Activated CD4-positive, alpha-beta T cell treated with anti-CD3 and anti-CD28 coated beads for 36 hours (primary cell): Measurements from ENCODE around the gene ARG1. TPM values are rescaled to one million over a fixed set of nuclear protein-coding genes. Genes with fewer than 3 reads are reported as not detected.

Experiments
- ATAC-seq: fragments of 200-7000 bp; cut with Tn5 transposase; one replicate; pipeline ENCODE4 v1.10.0; 2021; ENCODE audit warnings: mild to moderate bottlenecking, moderate library complexity
- CTCF ChIA-PET: fragments of 350-600 bp; sonication (Branson Sonifier 250); formaldehyde crosslinking; loops from one replicate; lab custom pipeline; 2021; ENCODE audit warnings: antibody characterized with exemption; lab: Charles Lee
- POLR2A ChIA-PET: fragments of 350-600 bp; sonication (Branson Sonifier 250); formaldehyde crosslinking; loops from one replicate; lab custom pipeline; 2021; ENCODE audit warnings: antibody characterized with exemption, inconsistent platforms; lab: Charles Lee
- DNase-seq: peaks from one replicate; pipeline ENCODE4 v3.0.0-alpha.2; 2020
- H3K27ac Mint-ChIP-seq: one replicate; pipeline ENCODE4 v1.8.0; 2021; ENCODE audit warnings: mixed read lengths
- H3K27me3 Mint-ChIP-seq: one replicate; pipeline ENCODE4 v1.8.0; 2021; ENCODE audit warnings: mixed read lengths
- H3K36me3 Mint-ChIP-seq: one replicate; pipeline ENCODE4 v1.8.0; 2021; ENCODE audit warnings: low read depth, mixed read lengths
- H3K4me1 Mint-ChIP-seq: one replicate; pipeline ENCODE4 v1.8.0; 2021; ENCODE audit warnings: mixed read lengths
- H3K4me3 Mint-ChIP-seq: one replicate; pipeline ENCODE4 v1.8.0; 2021; ENCODE audit warnings: mild to moderate bottlenecking, moderate library complexity, mixed read lengths
- H3K9me3 Mint-ChIP-seq: one replicate; pipeline ENCODE4 v1.8.0; 2021; ENCODE audit warnings: low read depth, mixed read lengths
- intact Hi-C, 2 experiments: fragments of 100-400 bp; cut with DNase I in 1 of 2; cut with micrococcal nuclease in 1 of 2; formaldehyde crosslinking; loops; one replicate each; pipeline versions ENCODE4 v1.14.2 to v1.15.1; 2022 to 2024; cut with DNase I, micrococcal nuclease
- total RNA-seq, 2 experiments: library from RNA; stranded (reverse); gene quantifications; one replicate each; pipeline ENCODE4 v1.2.3, GENCODE V29; 2021

Gene ARG1
- total RNA-seq, 2 experiments from 2014 or later = not detected

DNA sequence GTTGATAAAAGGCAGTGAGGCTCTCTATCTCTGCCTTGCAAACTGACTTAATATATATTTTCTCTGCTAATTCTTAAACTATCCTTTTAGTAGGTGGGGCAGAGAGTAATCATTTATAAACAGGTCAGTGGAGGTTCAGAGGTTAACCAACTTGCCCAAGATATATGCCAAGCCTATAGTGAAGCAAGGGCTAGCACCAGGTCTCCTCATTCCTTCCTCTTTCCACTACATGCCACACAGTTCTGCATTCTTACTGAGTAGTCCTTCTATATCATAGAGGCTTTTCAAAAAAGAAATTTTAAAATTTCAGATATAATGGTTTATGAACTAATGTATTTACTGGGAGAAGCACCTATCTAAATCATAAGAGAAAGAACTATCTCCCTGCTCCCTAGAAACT is 8.5 kb downstream of the ARG1 start:
- Mint-ChIP-seq H3K9me3 (no peaks in the 10 kb centered on the region), H3K27me3 (no peaks in the 10 kb centered on the region), H3K27ac (no peak overlapping the region), H3K4me3 (no peak overlapping the region), H3K36me3 (peaks cover 19% of the 10 kb centered on the region), H3K4me1 (no peaks in the 10 kb centered on the region)
- intact Hi-C loops = no loop called here
- ChIA-PET CTCF (interaction anchor here (0.6 kb wide), 1 partner anchor 595 kb away, joined by 4 read pairs; no protein-coding TSS in a partner anchor), POLR2A (no interaction called here)
- no peak for ATAC-seq
- no peak for DNase-seq

DNA sequence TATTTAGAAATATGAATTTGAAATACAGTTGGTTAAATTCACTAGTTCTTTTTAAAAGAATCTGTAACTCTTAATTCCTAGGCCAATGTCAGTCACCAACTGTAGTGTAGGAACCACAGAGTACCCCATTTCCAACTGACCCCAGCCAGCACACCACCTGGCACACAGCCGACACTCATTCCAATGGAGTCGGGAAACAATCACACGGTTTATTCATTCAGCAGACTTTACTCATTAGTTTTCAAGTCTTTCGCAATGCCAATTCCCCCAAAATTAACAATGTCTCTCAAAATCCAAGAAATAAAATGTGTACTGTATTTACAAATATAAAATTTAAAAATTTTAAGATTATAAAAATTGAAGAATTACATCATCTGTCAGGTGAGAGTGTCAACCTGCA is 13.5 kb downstream of the ARG1 start:
- ATAC-seq (no peak), DNase-seq (no peak)
- Mint-ChIP-seq H3K27ac (no peak overlapping the region), H3K36me3 (peaks cover 34% of the 10 kb centered on the region), H3K4me3 (no peak overlapping the region), H3K4me1 (peaks cover 2% of the 10 kb centered on the region), H3K9me3 (no peaks in the 10 kb centered on the region), H3K27me3 (no peaks in the 10 kb centered on the region)
- ChIA-PET POLR2A (interaction anchor here (0.7 kb wide), 1 partner anchor 663 kb away, joined by 3 read pairs; no protein-coding TSS in a partner anchor), CTCF (interaction anchor here (0.6 kb wide), 1 partner anchor 1234 kb away, joined by 3 read pairs; no protein-coding TSS in a partner anchor)
- intact Hi-C loops = no loop called here

DNA sequence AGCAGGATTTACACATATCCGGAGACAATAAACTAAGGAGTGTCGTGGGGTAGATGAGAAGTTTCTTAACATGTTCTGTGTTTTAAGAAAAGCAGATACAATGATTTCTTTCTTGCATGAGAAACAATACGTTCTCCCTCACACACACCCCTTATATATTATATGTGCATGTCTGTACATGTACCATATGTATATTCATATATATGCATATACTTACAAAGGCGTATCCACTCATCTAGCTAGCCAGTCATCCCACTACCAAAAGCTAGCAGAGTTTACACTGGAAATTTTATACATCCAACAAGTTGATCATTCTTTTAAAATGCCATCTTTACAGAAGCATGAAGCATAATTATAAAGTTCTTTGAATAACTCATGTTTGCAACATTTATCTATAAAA is 14.9 kb downstream of the ARG1 start:
- H3K27me3 Mint-ChIP-seq = no peaks in the 10 kb centered on the region
- no peak overlapping the region for H3K4me3 Mint-ChIP-seq
- no peak overlapping the region for H3K27ac Mint-ChIP-seq
- H3K36me3 Mint-ChIP-seq = peaks cover 35% of the 10 kb centered on the region
- ChIA-PET CTCF (no interaction called here), POLR2A (no interaction called here)
- intact Hi-C loops = no loop called here
- DNase-seq (no peak), ATAC-seq (no peak)
- H3K4me1 Mint-ChIP-seq = peaks cover 2% of the 10 kb centered on the region
- no peaks in the 10 kb centered on the region for H3K9me3 Mint-ChIP-seq

DNA sequence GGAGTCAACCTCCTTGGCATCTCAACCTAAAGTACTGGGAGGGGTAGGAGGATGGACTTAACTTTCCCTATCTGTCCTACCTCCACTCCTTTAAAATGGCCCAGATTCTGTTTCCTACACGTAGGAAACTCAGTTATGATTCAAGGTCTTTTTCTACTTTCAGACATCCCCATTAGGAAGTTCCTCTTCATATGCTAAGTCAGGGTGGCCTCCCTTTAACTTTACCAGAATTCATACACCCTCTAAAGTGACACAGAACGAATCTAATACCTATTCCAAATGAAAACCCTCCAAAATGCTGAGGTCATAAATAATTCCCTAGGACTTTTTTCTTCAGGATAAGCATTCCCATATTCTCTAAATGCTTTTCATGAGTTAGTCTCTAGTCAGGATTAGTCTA is 15.6 kb downstream of the ARG1 start:
- intact Hi-C loops = no loop called here
- no peak for ATAC-seq
- POLR2A ChIA-PET = no interaction called here
- Mint-ChIP-seq H3K4me3 (no peak overlapping the region), H3K9me3 (no peaks in the 10 kb centered on the region), H3K36me3 (peaks cover 38% of the 10 kb centered on the region), H3K27ac (no peak overlapping the region), H3K27me3 (no peaks in the 10 kb centered on the region), H3K4me1 (peaks cover 2% of the 10 kb centered on the region)
- DNase-seq = no peak
- CTCF ChIA-PET = interaction anchor here (0.6 kb wide), 1 partner anchor 10 kb away, joined by 3 read pairs; no protein-coding TSS in a partner anchor

DNA sequence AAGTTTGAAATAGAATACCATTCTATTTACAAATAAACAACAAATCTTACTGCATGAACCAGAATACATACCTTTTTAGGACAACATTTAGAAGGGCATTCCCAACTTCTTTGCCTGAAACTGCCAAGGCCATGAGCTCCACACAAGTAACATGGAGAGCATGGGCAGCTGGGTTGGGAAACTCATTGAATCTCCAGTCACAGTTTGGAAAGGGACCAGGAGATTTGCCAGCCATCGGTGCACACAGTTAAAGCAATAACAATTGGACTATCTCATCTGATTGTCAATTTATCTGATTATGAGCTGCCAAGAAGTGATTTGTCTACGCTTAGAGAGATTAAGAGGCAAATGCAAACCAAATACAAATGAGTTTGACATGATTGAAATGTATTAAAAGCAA is 19.9 kb downstream of the ARG1 start:
- ChIA-PET CTCF (interaction anchor here (2.2 kb wide), 1 partner anchor 35 kb away, joined by 11 read pairs; the partner anchor contains the start of gene MED23), POLR2A (no interaction called here)
- Mint-ChIP-seq H3K9me3 (no peaks in the 10 kb centered on the region), H3K4me3 (no peak overlapping the region), H3K36me3 (peaks cover 52% of the 10 kb centered on the region), H3K27me3 (no peaks in the 10 kb centered on the region), H3K4me1 (peaks cover 2% of the 10 kb centered on the region), H3K27ac (no peak overlapping the region)
- intact Hi-C loops = no loop called here
- DNase-seq = no peak
- no peak for ATAC-seq

DNA sequence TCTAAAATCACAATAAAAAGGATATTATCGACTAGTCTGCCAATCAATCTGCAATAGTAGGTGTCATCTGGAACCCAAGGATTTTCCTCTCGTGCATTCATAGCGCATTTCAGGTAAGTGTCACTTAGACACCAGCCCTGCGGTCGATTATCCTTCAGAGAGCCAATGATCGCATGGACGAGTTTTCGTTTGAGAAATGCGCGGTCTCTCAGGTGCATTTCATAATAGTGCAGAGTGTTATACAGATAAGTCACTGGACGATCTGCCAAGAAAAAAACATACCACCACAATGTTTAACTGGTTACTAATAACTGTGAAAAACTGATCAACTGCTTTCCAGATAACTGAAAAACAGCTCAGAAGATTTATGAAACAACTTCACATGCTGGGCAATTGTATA is 21.0 kb downstream of the ARG1 start:
- ChIA-PET CTCF (no interaction called here), POLR2A (no interaction called here)
- no peak for DNase-seq
- Mint-ChIP-seq H3K4me3 (no peak overlapping the region), H3K27ac (no peak overlapping the region), H3K36me3 (peaks cover 48% of the 10 kb centered on the region), H3K4me1 (peaks cover 2% of the 10 kb centered on the region), H3K27me3 (no peaks in the 10 kb centered on the region), H3K9me3 (no peaks in the 10 kb centered on the region)
- intact Hi-C loops = no loop called here
- ATAC-seq = no peak

DNA sequence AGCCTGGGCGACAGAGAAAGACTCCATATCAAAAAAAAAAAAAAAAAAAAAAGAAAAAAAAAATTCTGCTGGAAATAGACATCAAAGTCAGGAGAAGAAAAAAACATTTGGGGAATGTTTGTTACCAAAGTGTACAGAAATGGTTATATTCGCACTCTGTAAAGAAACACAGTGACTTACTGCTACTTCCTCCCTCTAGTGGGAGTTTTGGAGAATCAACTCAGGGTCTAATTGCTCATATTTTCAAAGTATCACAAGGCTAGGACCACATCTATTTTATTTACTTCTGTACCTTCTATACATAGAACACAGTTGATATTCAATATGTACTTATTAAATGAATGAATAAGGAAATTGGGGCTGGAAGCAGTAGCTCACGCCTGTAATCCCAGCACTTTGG is 24.4 kb downstream of the ARG1 start:
- no peak for ATAC-seq
- ChIA-PET CTCF (interaction anchor here (0.9 to 1.2 kb wide), 2 partner anchors 24 to 30 kb away, joined by 3 to 5 read pairs; partner anchors contain the start of gene MED23), POLR2A (no interaction called here)
- DNase-seq = no peak
- no peaks in the 10 kb centered on the region for H3K27me3 Mint-ChIP-seq
- no peak overlapping the region for H3K4me3 Mint-ChIP-seq
- H3K27ac Mint-ChIP-seq = no peak overlapping the region
- H3K9me3 Mint-ChIP-seq = no peaks in the 10 kb centered on the region
- no peaks in the 10 kb centered on the region for H3K4me1 Mint-ChIP-seq
- peaks cover 43% of the 10 kb centered on the region for H3K36me3 Mint-ChIP-seq
- intact Hi-C loops = no loop called here

DNA sequence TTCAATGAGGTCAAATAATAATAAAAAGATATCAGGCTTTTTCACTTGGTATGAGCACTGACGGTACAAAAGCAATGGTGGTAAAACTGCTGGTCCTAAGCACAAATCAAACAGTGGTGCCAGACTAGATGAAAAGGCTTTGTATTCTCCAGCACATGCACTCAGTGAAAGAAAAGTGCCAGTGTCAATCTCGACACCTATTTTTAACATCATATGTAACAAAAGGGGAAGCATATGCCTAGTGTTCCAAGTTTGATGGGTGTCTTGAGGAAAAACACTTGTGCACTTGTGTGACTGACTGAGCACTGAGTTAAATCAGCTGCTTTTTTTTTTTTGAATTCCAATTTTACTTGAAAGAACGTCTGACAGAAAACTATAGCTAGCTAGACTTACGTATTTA is 27.7 kb downstream of the ARG1 start:
- ChIA-PET POLR2A (no interaction called here), CTCF (interaction anchor here (1.0 to 1.2 kb wide), 2 partner anchors 21 to 22 kb away, joined by 3 to 4 read pairs; no protein-coding TSS in a partner anchor)
- Mint-ChIP-seq H3K4me3 (no peak overlapping the region), H3K4me1 (no peaks in the 10 kb centered on the region), H3K27me3 (no peaks in the 10 kb centered on the region), H3K36me3 (peaks cover 40% of the 10 kb centered on the region), H3K27ac (no peak overlapping the region), H3K9me3 (no peaks in the 10 kb centered on the region)
- ATAC-seq (no peak), DNase-seq (no peak)
- intact Hi-C loops = no loop called here

DNA sequence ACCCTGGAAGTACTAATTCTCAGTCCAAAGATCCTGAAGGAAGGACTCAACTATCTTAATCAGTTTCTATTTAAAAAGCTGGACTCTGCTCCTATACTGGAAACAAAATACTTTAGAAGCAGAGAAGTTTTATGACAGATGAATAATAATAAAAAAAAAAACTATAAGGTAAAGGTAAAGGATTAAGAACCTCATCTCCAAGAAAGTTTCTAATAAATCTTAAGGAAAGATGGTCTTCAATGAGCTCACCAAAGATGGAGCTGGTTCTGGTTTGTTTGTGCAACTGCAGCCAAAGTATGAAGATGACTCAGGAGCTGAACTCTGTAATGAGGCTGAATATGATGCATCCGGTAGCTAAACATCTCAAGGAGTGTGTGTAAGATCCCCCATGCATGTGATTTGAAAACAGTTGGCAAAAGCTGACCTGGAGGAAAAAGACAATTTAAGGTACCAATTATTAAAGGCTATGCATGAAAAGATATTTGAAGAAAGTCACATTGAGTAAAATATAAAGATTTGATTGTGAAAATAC is 29.8 kb downstream of the ARG1 start:
- ATAC-seq (peak; percentile 55), DNase-seq (no peak)
- no peak overlapping the region for H3K4me3 Mint-ChIP-seq
- peaks cover 34% of the 10 kb centered on the region for H3K36me3 Mint-ChIP-seq
- H3K4me1 Mint-ChIP-seq = no peaks in the 10 kb centered on the region
- no peak overlapping the region for H3K27ac Mint-ChIP-seq
- intact Hi-C loops = no loop called here
- H3K9me3 Mint-ChIP-seq = no peaks in the 10 kb centered on the region
- no peaks in the 10 kb centered on the region for H3K27me3 Mint-ChIP-seq
- CTCF ChIA-PET = interaction anchor here (0.7 to 1.6 kb wide), 3 partner anchors 10 to 40 kb away, joined by 5 to 8 read pairs (median 6); partner anchors contain the start of gene MED23
- POLR2A ChIA-PET = interaction anchor here (0.7 kb wide), 1 partner anchor 25 kb away, joined by 5 read pairs; the partner anchor contains the start of gene MED23

DNA sequence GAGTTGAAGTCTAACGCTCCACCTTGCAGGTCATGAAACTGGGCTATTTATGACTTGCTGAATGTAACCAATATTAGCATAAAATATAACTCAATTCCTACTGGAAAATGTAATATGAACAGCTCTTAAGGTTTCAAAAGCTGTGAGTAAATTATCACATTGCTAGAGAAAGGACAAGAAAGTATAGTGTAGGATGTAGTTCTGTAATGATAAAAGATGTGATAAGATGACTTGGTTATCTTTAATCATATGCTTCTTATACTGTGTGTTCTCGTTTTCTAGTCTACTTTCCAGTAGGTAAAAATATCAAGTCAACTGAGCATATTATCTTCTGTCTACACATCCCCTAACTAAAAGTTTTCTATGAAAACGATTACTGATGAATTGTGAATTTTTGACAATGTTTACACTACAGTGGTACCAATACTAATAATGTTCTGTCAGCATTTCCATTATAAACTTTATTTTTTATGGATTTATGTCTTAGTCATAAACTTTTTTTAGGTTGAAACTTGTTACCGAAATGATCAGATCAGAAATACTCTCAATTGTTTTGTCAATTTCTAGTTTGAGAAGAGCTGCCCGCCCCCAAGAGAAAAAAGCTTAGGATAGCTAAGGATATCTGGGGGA is 40.4 kb downstream of the ARG1 start:
- ChIA-PET POLR2A (interaction anchor here (1.2 kb wide), 1 partner anchor 14 kb away, joined by 4 read pairs; no protein-coding TSS in a partner anchor), CTCF (interaction anchor here (0.9 to 1.4 kb wide), 5 partner anchors 8 to 579 kb away, joined by 3 to 12 read pairs (median 3); partner anchors contain the start of gene MED23)
- no peak overlapping the region for H3K27ac Mint-ChIP-seq
- H3K9me3 Mint-ChIP-seq = no peaks in the 10 kb centered on the region
- no peaks in the 10 kb centered on the region for H3K4me1 Mint-ChIP-seq
- ATAC-seq (peak; percentile 72), DNase-seq (no peak)
- H3K36me3 Mint-ChIP-seq = peaks cover 31% of the 10 kb centered on the region
- intact Hi-C loops = no loop called here
- H3K27me3 Mint-ChIP-seq = no peaks in the 10 kb centered on the region
- no peak overlapping the region for H3K4me3 Mint-ChIP-seq

DNA sequence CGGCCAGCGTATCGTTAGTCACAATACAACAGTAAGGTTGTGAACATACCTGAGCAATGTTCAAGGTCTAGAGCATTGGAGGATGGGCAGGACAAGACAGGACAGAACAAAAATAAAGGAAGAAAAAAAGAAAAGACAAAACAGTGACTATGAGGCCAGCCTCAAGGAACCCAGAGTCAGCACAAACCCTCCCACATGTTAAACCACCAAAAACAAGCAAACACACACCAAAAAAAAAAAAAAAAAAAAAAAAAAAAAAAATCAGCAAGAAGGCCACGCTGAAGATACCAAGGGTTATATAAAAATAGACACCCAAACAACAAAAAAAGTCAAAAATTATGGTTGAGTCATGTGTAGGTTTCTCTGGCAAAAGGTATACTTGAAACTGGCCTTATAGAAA is 42.2 kb downstream of the ARG1 start:
- intact Hi-C loops = no loop called here
- no peaks in the 10 kb centered on the region for H3K27me3 Mint-ChIP-seq
- DNase-seq = no peak
- H3K27ac Mint-ChIP-seq = no peak overlapping the region
- H3K4me3 Mint-ChIP-seq = no peak overlapping the region
- H3K36me3 Mint-ChIP-seq = peaks cover 28% of the 10 kb centered on the region
- peaks cover 2% of the 10 kb centered on the region for H3K4me1 Mint-ChIP-seq
- ChIA-PET POLR2A (no interaction called here), CTCF (no interaction called here)
- H3K9me3 Mint-ChIP-seq = no peaks in the 10 kb centered on the region
- no peak for ATAC-seq
